Endothelial cell (in vitro differentiated cells): Measurements from ENCODE around the gene TMEM115. TPM values are rescaled to one million over a fixed set of nuclear protein-coding genes. Genes with fewer than 3 reads are reported as not detected.

Source experiments
- DNase-seq: peaks from one replicate; pipeline ENCODE4 v3.0.0; 2021; ENCODE audit warnings: low spot score
- H3K27ac Mint-ChIP-seq: one replicate; pipeline ENCODE4 v1.8.0; 2021; ENCODE audit warnings: mixed read lengths, inconsistent platforms; ENCODE audit not compliant: unreplicated experiment
- H3K27me3 Mint-ChIP-seq: one replicate; pipeline ENCODE4 v1.8.0; 2021; ENCODE audit warnings: mild to moderate bottlenecking, moderate library complexity, mixed read lengths, inconsistent platforms; ENCODE audit not compliant: unreplicated experiment
- H3K36me3 Mint-ChIP-seq: one replicate; pipeline ENCODE4 v1.8.0; 2021; ENCODE audit warnings: mild to moderate bottlenecking, low read depth, mixed read lengths, inconsistent platforms; ENCODE audit not compliant: unreplicated experiment
- H3K4me1 Mint-ChIP-seq: one replicate; pipeline ENCODE4 v1.8.0; 2021; ENCODE audit warnings: mild to moderate bottlenecking, mixed read lengths, inconsistent platforms; ENCODE audit not compliant: unreplicated experiment
- H3K4me3 Mint-ChIP-seq: one replicate; pipeline ENCODE4 v1.8.0; 2021; ENCODE audit warnings: mild to moderate bottlenecking, mixed read lengths, inconsistent platforms; ENCODE audit not compliant: unreplicated experiment
- H3K9me3 Mint-ChIP-seq: one replicate; pipeline ENCODE4 v1.8.0; 2021; ENCODE audit warnings: mixed read lengths, inconsistent platforms; ENCODE audit not compliant: unreplicated experiment
- total RNA-seq: library from RNA; stranded (reverse); fragmentation: NEBNext Ultra II Directional; extraction: Animal tissue kit (Norgen Biotek cat#: 25700); gene quantifications from one replicate; pipeline ENCODE4 v1.2.1, GENCODE V29; 2021; ENCODE audit not compliant: unreplicated experiment
- TF ChIP-seq, protein P1 (sequence below): fragments of 200-600 bp; sonication (generic); IDR thresholded peaks from one replicate; pipeline ENCODE4 v1.5.0; 2021; ENCODE audit warnings: antibody characterized with exemption; ENCODE audit not compliant: unreplicated experiment

The TMEM115 gene
- total RNA-seq, 1 donor from 2014 or later, result 44.9 TPM

DNA sequence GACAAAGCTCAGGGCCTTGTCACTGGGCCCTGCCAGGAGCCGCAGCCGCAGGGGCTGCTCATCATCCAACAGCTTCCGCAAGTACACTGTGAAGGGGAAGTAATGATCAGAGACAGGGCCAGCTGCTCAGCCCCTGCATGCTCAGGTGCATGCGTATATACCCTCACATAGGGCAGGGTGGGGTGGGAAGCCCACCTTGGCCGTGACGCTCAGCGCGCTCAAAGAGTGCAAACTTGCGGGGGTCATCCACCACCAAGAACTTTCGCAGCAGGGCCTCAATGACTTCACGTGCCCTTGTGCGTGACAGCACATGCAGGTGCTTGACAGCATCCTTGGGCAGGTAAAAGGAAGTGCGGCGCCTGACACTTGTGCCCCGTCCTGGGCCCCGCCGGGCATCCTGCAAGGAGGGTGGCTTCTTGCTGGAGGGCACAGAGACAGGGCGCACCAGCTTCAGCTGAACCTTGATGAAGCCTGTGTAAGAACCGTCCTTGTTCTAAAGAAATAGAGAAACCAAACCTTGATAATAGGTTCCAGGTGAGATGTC, 27.9 kb downstream of the TMEM115 start:
- Mint-ChIP-seq H3K27ac (peak overlapping the region; percentile 42), H3K9me3 (no peaks in the 10 kb centered on the region), H3K4me1 (peaks cover 27% of the 10 kb centered on the region), H3K36me3 (peaks cover 9% of the 10 kb centered on the region), H3K4me3 (no peak overlapping the region), H3K27me3 (peaks cover 5% of the 10 kb centered on the region)
- TF ChIP-seq, protein P1, sequence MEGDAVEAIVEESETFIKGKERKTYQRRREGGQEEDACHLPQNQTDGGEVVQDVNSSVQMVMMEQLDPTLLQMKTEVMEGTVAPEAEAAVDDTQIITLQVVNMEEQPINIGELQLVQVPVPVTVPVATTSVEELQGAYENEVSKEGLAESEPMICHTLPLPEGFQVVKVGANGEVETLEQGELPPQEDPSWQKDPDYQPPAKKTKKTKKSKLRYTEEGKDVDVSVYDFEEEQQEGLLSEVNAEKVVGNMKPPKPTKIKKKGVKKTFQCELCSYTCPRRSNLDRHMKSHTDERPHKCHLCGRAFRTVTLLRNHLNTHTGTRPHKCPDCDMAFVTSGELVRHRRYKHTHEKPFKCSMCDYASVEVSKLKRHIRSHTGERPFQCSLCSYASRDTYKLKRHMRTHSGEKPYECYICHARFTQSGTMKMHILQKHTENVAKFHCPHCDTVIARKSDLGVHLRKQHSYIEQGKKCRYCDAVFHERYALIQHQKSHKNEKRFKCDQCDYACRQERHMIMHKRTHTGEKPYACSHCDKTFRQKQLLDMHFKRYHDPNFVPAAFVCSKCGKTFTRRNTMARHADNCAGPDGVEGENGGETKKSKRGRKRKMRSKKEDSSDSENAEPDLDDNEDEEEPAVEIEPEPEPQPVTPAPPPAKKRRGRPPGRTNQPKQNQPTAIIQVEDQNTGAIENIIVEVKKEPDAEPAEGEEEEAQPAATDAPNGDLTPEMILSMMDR, result no peak
- DNase-seq, result no peak

DNA sequence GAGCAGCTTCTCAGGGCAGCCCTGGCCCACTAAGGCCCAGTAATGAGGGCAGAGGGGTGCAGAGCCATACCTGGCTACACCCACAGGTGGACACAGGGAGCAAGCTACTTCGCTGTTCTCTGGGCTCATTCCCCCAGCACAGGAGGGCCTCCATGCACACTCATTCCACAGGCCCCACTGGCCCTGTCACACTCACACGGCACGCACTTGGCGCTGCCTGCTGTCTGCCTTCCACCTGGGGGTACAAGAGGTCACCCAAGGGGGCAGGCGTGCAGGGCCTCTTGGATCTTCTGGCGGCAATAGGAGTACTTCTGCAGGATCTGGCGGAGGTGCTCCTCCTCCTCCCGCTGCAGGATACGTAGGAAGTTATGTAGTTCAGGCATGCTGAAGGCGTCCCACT, 29.0 kb downstream of the TMEM115 start:
- H3K36me3 Mint-ChIP-seq, result peaks cover 13% of the 10 kb centered on the region

DNA sequence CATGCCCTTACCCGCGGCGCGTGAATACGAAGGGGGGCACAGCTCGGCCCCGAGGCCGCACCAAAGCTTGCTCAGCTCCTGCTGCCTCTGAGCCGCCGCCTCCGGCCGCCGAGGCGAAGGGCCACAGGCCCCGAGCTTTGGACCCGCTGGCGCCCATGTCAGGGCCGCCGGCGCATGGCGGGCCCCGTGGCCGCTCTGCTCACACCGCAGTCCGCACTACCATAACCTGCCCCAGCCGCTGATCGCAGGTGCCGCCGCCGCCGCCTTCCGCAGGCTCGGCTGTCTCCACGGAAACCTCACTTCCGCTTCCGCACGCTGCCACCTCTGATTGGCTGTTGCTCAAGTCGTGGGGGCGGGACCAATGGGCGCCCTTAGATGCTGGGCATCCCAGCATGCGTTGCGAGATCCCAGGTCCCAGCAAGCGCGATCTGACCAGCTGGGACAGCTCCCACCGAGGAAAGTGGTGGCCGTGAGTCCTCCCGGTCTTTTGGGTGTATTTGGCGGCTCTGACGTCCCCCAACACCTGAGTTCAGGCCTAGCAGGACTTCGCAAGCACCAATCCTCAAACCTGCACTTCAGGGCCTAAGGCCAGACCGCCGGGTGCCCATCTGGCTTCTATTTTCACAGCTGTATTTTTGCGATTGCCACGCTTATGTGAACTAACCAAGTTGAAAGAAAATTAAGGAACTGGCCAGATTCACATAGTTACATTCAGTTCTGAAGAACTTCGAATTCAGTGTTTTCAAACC, 31.2 kb downstream of the TMEM115 start, which contains the start of gene TUSC2:
Gene TUSC2 (minus strand): TSS at position 281 of the 749 bp plus-strand sequence. CDS start 124 bp downstream, at position 157.
- Mint-ChIP-seq H3K36me3 (peaks cover 19% of the 10 kb centered on the region), H3K27me3 (peaks cover 4% of the 10 kb centered on the region), H3K4me3 (peak within 1 kb of the TSS; percentile 92), H3K4me1 (peaks cover 29% of the 10 kb centered on the region), H3K27ac (peak within 1 kb of the TSS; percentile 74), H3K9me3 (no peaks in the 10 kb centered on the region)
- TF ChIP-seq, protein P1, result no peak
- peak; percentile 93 for DNase-seq

More for the DNA sequence above, 29.0 kb downstream of the TMEM115 start:
- DNase-seq, result no peak
- TF ChIP-seq, protein P1, result no peak
- Mint-ChIP-seq H3K4me1 (peaks cover 24% of the 10 kb centered on the region), H3K9me3 (no peaks in the 10 kb centered on the region), H3K27me3 (peaks cover 5% of the 10 kb centered on the region), H3K4me3 (no peak overlapping the region), H3K27ac (no peak overlapping the region)

DNA sequence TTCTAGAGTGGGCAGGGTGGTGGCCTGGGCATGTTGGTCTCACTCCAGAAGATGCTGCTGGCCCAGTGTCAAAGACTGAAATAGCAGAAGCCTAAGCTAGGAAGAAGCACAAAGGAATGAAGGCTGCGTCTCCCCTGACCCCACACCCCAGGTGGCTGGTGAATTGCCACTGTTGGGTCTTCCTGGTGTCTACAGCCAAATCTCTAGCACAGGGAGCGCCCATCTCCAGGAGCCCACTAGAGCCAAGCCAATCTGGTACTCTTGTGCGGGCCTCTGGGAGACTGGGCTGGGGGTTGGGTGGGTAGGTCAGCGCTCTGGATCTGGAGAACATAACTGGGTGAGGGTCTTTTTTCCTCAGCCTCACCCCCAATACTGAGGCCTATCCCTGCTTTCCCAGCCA, 32.2 kb downstream of the TMEM115 start:
- H3K4me1 Mint-ChIP-seq, result peaks cover 30% of the 10 kb centered on the region
- peak overlapping the region; percentile 91 for H3K4me3 Mint-ChIP-seq
- DNase-seq, result no peak
- H3K27ac Mint-ChIP-seq, result peak overlapping the region; percentile 74
- TF ChIP-seq, protein P1, result no peak
- no peaks in the 10 kb centered on the region for H3K9me3 Mint-ChIP-seq
- peaks cover 6% of the 10 kb centered on the region for H3K27me3 Mint-ChIP-seq
- H3K36me3 Mint-ChIP-seq, result peaks cover 16% of the 10 kb centered on the region

DNA sequence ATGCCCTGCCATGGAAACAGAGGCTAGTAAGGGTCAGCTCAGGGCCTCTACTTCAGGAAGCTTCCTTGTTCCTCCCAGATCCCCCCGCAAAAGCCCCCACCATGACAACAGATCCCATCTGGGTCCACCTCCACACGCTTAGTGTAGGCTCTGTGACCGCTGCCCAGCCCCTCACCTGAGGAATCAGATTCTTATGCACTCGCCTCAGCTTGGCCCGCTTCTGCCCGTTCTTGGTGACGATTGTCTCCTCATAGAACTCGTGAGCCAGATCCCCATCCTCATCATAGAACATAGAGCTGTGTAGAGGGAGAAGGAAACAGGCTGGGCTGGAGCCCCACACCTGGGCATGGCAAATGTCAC, 33.2 kb downstream of the TMEM115 start:
- Mint-ChIP-seq H3K4me3 (no peak overlapping the region), H3K36me3 (peaks cover 13% of the 10 kb centered on the region), H3K27ac (peak overlapping the region; percentile 36), H3K4me1 (peaks cover 30% of the 10 kb centered on the region), H3K27me3 (peaks cover 6% of the 10 kb centered on the region), H3K9me3 (no peaks in the 10 kb centered on the region)
- no peak for DNase-seq
- TF ChIP-seq, protein P1, result no peak
